NCI-H524 treated with DMSO at 0.1 percent for 48 hours (cell line): ENCODE measurements around the gene FAT4.

ENCODE experiments used
- DNase-seq: peaks from one replicate; lab custom pipeline; 2025; lab: John Stamatoyannopoulos, UW

The FAT4 gene

GRCh38 chr4:125314676-125315575 lies at the start of gene FAT4:
Gene FAT4, plus strand, starts transcription at chr4:125314955. Its CDS starts 1,457 bp downstream, at chr4:125316412.
- peak; percentile 54 for DNase-seq

- no peak for DNase-seq
Measured at GRCh38 chr4:125265846-125266245, 48.9 kb upstream of the FAT4 start.

- no peak for DNase-seq
Measured at GRCh38 chr4:125266901-125267604, 47.7 kb upstream of the FAT4 start.

GRCh38 chr4:125267630-125268029 lies 47.1 kb upstream of the FAT4 start:
- no peak for DNase-seq

- no peak for DNase-seq
Measured at GRCh38 chr4:125268068-125268755, 46.5 kb upstream of the FAT4 start.

- peak; percentile 71 for DNase-seq
Measured at GRCh38 chr4:125276811-125277210, 37.9 kb upstream of the FAT4 start.

GRCh38 chr4:125277790-125278189 lies 37.0 kb upstream of the FAT4 start:
- no peak for DNase-seq

- no peak for DNase-seq
Measured at GRCh38 chr4:125280892-125281403, 33.8 kb upstream of the FAT4 start.

- DNase-seq, result no peak
Measured at GRCh38 chr4:125283707-125284279, 31.0 kb upstream of the FAT4 start.

- no peak for DNase-seq
Measured at GRCh38 chr4:125297116-125297515, 17.6 kb upstream of the FAT4 start.

- no peak for DNase-seq
Measured at GRCh38 chr4:125303058-125303457, 11.7 kb upstream of the FAT4 start.

GRCh38 chr4:125303821-125304220 lies 10.9 kb upstream of the FAT4 start:
- DNase-seq, result no peak

GRCh38 chr4:125306112-125306511 lies 8.6 kb upstream of the FAT4 start:
- no peak for DNase-seq

- no peak for DNase-seq
Measured at GRCh38 chr4:125306533-125306932, 8.2 kb upstream of the FAT4 start.

GRCh38 chr4:125311503-125311902 lies 3.3 kb upstream of the FAT4 start:
- no peak for DNase-seq

- DNase-seq, result peak; percentile 58
Measured at GRCh38 chr4:125313497-125313896, 1.3 kb upstream of the FAT4 start.

- DNase-seq, result no peak
Measured at GRCh38 chr4:125313989-125314667, 627 bp upstream of the FAT4 start.

GRCh38 chr4:125315576-125316400 lies 1.0 kb downstream of the FAT4 start:
- no peak for DNase-seq

- DNase-seq, result no peak
Measured at GRCh38 chr4:125316401-125316790, 1.6 kb downstream of the FAT4 start.

GRCh38 chr4:125316791-125317524 lies 2.2 kb downstream of the FAT4 start:
- DNase-seq, result no peak
